Activated T-helper 1 cell treated with anti-CD3 and anti-CD28 coated beads, Interleukin-2, amount 50 U/mL, for 16 hours (primary cell): ENCODE data around the gene FARP2.

Source experiments
- DNase-seq, 2 donors: peaks; one replicate each; pipeline ENCODE4 v3.0.0-alpha.2; 2020; ENCODE audit warnings: low read depth in 1 of 2, low spot score in 1 of 2

Gene FARP2

DNA sequence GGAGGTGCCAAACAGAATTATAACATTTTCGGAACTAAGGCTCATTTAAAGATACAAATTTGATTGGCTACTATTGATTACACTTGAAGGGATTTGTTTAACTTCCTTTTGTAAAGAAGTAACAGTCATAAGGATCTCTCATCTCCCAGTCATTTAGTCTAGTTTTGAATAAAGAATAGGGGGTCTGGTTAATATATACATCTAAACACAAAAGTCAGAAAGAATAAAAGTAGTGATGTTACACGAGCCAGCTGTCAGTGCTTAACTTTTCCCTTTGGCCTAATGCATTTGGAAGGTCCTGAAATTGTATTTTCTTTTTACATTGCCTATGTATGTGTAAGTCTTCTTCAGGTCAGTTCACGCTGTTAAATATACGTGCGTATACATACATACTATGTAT, 32.3 kb upstream of the FARP2 start:
- DNase-seq, result no peak

DNA sequence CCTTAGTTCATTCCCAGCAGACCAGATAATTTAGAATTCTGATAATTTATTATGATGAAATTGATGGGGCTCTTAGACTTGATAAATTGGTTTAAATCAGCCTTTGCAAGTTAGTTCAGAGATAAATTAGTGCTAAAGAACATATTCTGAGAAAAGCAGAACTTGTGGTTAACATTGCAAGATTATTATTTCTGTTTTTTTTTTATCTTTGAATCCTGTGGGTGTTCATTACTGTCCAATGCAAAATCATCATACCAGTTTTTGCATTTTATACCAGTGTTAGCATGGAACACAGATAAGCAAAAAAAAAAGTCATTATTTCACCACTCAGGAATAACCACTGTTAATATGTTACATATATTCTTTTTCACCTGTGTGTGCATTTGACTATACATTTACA, 31.3 kb upstream of the FARP2 start:
- no peak for DNase-seq

DNA sequence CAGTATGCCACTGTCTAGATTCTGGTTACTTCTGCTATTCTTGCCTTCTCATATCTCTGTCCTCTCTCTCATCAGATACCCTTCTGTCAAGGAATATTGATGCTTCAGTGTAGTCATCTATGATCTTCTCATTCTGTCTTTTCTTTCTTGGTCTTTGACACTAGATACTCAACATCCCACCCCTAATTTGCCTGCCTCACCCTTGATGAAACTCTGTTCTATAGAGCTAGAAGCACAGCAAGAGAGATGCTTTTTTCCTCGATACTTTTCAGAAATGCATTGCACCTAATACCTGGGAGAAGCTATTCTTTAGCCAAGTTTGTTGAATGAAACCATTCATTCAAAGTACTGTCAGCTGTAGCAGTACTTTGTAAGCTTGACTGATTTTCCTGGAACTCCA, 30.8 kb upstream of the FARP2 start:
- DNase-seq, result no peak

DNA sequence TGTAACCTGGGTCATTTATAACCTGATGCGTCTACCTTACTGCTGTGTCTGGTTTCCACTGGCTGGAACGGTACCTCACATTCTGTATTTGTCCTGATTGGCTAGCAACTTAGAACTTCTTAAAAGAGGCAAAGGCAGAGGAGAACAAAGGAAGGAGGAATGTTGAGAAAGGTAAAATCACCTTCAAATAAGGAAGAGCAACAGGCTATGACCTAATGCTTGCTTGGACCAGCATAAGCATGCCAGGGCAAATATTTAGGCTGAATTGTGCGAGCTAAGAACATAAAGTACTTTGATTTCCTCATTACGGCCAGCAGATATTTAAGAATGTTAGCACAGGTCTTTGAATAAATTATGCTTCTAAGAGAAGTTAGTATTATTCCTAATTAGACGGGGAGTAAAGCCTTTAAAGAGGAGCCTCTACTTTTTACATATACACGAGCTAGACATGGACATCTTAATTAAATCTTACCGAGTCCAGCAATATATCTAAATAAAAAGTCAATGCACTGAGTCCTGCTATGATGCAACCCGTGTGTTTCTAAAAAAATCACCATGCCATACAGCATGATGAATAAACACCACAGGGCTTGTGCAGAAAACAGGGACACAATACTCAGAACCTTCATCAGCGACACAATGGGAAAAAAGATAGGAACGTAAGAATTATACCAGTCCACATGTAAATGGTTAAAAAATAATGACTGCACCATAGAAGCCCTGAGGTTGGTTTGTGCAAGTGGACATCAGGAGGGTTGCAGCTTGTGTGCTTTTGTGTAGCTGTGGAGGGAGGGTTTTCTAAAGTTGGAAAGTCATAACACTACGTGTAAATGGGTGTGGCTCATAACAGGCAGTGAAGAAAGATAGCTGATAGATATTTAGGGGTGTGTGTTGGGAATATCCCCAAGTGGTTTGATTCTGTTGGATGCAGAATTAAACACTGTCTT, 26.1 kb upstream of the FARP2 start:
- no peak for DNase-seq

DNA sequence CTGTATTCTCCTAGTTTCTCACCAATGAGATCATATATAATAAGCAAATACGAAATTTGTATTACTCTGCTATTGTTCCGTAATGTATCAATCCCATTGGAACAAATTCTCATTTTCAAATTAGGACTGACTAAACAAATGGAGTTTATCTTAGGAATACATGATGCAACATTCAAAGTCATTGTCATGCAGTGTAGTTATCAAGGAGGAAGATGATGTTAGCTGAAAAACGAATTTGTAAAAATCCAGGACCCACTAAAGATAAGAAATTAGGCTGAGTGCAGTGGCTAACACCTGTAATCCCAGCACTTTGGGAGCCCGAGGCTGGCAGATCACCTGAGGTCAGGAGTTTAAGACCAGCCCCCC, 25.5 kb upstream of the FARP2 start:
- DNase-seq, result no peak

DNA sequence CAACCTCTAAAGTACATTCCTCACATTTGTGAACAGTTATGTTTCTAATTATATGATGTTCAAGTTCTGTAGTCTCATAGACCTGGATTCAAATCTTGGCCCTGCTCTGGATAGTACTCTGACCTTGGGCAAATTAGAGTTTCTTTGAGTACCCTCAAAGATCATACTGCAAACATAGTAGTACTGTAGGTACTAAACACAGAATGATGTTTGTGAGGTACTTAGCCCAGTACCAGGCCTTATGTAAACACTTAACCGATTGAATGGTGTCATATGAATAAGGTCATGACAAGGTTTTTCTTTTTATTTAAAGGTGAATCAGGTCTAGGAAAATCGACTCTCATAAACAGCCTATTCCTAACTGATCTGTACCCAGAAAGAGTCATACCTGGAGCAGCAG, 21.3 kb upstream of the FARP2 start:
- DNase-seq, result no peak

DNA sequence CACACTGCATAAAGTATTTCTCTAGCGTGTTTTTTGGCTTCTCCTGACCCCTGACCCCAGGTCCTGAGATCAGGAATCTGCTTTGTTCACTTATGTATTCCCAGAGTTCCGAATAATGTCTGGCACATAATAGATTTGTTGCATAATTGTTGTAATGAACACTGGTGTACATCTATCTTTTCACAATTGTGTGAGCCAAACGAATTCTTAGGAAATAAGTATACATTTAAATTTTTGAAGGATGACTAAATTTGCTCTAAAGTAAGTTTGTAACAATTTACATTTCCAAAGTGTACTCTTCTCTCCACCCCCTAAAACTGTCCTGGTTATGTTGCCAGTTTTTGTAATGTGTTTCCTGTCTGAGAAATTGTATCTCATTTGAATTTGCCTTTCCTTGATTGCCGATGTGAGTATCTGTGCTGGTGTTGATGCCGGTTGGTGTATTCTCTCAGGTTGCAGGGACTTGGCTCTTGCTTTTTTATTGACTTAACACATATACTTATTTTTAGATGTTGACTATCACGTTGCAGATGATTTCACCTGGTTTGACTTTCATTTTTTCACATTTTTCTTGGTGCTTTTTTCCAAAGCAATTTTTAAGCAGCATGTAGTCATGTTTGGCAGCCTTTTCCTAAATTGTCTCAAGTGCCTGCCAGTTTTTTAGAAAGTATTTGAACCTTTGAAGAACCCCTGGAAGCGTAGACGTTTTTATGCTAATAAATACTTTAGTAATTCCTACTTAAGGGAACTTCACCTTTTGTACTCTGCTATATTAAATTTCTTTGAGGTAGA, 16.1 kb upstream of the FARP2 start:
- no peak for DNase-seq

DNA sequence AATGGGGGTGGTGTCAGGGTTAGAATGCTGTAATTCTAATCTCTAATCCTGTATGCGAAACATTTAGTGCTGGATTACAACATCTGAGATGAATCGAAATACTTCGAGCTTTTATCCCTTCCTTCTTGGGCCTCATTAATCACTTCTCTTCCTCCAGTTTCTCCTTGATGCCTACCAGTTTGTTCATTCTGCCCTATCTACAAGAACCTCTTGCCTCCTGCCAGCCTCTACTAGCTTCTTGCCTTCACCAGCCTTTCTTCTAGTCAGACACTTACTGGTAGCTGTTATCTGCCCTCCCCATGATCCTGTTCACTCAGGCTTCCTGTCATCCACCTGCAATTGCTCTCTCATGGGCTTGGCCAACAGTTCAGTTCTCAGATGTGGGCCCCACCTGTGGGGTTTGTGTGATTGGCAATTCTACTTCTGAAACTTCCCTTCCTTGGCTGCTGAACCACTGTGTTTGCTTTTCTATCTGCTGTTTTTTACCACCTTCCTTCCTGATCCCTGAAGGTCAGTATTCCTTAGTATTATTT, 15.4 kb upstream of the FARP2 start:
- no peak for DNase-seq

DNA sequence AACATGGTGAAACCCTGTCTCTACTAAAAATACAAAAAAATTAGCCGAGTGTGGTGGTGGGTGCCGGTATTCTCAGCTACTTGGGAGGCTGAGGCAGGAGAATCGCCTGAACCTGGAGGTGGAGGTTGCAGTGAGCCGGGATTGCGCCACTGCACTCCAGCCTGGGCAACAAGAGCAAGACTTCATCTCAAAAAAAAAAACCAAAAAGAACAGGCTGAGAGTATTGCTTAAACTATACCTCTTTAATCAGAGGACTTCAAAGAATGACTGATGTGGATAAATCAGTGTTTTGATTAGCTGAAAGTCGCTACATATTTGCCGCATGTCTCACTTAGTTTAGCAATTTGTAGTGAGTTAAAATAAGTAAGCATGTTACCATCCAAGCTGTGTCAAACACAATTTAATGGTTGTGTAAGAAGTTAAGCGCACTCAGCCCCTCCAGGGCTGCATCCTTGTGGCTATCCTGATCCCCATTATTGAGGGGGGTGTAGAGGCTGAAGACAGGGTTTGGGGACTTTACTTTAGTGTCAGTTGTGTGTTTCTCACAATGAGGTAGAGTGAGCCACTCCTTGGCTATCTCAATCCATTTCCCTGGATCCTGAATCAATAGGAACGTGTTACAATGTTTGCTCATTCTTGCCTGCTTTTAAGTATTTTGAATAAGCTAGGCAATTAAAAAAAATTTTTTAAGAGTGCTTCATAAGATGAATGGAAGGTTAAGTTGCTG, 11.0 kb upstream of the FARP2 start:
- DNase-seq, result no peak

DNA sequence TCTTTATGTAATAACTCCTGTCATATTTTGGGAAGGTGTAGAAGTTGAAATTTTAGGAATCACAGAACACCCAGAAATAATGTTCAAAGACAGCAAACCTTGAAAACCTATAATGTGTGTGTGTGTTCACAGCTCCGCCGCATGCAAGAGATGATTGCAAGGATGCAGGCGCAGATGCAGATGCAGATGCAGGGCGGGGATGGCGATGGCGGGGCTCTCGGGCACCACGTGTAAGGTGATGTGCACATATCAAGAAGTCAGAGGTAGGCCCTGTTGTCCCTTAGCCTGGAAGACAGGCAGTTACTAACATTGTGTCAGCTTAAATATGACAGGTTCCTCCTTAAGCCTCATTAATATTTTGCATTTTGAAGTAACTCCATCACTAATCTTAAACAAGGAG, 6.1 kb upstream of the FARP2 start:
- DNase-seq, result no peak

DNA sequence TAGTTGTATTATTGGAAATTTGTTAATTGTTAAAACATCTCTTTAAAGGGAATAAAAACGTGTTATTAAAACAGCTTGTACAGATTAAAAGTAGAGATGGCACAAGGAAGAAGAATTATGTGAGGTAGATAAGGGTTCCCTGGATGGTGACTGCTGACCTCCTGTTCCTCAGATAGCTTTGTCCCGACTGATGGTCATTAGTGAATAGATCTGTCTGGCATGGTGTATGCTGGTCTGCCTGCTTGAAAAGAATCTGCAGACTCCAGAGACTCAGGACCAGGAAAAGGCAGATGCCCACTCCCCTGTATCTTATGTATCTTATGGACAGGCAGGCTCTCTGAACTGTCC, 5.6 kb upstream of the FARP2 start:
- DNase-seq, result no peak

DNA sequence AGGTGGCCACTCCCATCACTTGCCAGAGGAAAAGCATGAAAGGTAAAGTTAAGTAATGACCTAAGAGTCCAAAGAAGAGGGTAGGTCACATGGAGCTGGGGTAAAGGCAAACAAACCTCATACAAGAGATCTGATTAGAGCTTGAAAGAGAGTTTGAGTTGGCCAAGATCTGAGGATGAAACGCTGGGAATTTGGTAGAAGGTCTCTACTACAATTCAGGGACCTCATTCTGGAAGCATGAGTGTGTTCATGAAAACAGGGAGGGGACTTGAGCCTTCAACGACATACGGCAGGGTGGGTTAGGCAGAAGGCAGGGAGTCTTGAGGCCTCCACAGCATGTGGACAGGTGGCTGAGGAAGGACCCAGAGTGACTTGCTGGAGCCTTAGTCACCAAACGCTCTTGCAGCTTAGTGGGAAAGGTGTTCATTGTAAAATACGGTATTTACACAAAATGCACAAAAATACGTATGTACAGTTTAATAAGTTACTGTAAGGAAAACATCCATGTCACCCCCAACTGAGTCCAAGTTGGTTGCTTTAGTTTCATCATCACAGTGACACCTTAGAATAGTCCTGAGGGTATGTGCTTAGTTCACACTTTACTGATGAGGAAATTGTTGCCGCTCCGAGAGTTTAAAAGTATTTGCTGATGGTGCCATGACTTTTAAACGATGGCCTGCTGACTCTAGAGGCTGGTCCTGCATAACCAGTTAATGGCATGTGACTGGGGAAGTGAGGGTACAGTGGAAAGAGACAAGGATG, 5.0 kb upstream of the FARP2 start:
- DNase-seq, result no peak

DNA sequence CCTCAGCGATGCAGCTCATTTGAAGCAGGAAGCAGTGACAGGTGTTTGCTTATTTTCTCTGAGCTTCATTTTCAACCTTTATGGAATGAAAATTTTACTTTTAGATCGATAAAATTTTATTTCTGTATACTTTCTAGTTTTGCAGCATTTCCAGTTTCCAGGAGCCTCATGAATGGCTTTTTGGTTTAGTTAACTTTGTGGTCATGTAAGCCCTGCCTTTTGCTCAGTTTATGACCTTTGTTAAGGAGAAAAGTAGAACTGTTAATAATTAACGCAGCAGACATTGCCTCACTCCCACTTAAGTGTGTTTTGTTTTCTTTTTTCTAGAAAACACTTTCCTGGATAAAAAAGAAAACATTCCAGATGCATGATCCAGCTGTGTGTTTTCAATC, 4.4 kb upstream of the FARP2 start:
- DNase-seq, result no peak

DNA sequence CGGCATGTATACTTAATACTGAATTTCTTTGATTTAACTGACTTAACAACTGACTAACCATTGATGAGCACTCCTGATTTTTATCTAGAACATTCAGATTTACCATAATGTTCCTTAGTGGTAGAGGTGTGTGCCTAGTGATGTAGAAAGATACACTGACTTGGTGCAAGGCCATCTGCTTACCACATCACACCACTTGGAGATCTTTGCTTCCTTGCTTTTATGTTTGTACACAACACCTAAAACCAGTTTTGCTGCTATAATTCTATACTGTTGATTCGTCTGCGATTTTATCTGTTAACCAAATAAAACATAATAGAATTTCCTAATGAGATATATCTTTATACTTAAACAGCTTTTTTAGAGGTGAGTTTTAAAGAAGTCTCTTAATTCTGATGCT, 3.9 kb upstream of the FARP2 start:
- no peak for DNase-seq

DNA sequence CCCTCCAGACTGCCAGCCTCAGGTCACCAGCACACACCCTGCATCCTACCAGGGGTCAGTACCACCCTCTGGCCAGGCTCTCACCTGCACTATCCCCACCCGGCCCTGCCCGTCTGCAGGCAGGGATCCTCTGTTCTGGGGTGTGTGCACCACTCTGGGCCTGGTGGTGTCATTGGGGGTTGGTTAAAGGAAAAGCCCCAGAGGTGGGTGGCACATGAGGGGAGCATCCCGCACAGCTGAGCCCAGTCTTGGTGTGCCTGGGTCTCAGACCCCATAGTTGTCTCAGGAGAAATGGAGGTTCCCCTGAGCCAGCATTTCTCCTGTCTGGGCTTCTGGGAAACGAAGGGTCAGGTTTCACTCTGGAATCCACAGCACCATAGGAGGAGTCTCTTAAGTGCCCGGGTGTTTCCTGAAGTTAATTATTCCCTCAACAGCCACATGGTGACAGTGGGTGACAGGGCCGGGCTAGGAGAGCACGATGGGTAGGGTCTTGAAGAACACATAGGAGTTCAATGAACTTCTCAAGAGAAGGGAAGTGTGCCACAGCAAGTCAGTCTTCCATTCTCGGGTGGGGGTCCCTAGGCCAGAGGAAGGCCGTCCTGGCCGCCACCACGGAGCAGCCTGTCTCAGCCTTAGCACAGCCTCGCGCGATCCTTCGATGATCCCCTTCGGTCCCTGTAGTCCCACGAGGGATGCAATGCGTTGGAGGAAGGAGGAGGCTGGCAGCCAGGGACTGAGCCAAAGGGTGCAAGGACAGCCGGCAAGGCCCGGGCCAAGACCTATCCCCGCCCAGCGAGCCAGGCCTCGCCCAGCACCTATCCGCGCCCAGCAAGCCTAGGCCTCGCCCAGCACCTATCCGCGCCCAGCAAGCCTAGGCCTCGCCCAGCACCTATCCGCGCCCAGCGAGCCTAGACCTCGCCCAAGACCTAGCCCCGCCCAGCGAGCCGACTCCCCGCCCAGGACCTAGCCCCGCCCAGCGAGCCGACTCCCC, 1.1 kb upstream of the FARP2 start:
- DNase-seq, result peak; percentile 34 to 55

DNA sequence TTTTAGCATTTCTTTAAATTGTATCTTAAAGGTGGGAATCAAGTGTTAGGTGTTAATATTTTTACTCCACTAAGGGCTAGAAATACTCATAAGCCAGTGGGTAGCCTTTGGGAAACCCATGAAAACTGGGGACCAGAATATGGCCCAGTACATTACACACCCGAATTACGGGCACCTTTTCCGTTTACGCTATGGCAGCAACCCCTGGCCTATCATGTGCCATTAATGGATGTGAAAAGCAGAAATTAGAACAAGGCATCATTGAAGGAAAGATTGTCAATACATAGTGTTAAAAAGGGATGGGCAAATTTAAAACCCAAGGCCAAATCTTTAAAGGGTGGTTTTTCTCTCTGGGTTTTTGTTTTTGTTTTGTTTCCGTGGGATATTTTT, 781 bp downstream of the FARP2 start:
- no peak for DNase-seq

DNA sequence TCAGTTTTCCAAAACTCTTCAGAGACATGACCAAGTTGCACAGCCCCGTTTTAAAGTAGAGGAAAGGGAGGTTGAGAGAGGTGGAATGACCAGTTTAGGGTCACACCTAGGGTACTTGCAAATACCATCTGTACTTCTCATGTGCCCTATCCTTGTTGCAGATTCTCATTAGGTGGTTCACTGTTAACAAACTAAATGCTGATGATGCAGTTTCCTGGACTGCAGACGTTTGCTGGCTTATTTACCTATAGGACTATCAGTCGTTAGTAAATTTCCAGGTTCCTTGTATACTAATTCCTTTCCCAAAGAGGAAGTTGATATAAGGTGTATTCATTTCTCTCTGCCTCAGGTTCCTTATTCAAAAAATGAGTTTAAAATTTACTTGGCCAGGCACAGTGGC, 1.4 kb downstream of the FARP2 start:
- DNase-seq, result no peak

DNA sequence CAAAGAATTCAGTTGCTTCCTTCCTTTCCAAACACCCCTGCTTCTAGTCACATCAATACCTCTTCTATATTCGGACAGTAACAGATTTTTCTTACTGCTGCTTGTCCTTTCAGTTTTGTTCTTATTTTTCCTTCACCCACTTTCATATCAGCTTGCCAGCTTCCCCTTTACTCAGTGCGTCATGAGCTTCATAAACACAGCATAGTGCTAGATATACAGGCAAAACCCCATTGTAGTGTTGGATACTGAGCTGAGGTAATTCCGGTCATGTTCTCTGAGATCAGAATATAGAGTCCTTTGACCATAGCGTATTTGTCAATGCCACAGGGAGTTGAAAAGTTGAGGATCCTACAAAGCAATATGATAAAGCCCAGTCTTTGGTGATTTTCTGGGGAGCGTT, 2.4 kb downstream of the FARP2 start:
- DNase-seq, result no peak

DNA sequence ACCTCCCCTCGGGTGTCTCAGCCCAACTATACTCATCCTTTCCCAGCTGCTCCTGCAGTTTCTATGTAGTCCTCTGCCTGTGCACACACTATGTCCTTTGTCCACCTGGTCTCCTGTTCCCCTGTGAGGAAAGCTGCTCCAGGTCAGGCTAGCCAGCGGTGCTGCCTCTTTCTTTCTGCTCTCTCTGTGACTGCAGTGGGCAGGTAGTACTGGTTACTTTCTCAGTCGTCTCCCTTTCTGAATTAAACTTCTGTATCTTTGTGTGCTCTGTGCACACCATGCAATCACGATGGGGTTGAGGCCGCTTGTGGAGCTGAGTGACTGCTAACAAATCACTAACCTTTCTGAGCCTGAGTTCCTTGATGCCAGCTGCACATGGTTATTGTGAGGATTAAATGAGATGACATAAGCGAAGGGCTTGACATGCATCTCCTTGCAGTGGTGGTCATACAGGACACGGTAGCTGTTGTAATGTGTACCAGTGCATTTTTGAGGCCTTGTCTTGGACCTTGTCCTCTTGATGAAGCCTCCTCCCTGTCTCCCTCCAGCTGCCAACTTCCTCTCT, 3.5 kb downstream of the FARP2 start:
- DNase-seq, result no peak
